AML-193 (cell line): ENCODE results near the gene NOXRED1.
A peak's percentile ranks its signal among the peaks of the same experiment; 100 is the strongest.

Experiments
- DNase-seq, 2 experiments: peaks; one replicate each; lab custom pipeline; 2025; lab: John Stamatoyannopoulos, UW

Gene NOXRED1

DNA sequence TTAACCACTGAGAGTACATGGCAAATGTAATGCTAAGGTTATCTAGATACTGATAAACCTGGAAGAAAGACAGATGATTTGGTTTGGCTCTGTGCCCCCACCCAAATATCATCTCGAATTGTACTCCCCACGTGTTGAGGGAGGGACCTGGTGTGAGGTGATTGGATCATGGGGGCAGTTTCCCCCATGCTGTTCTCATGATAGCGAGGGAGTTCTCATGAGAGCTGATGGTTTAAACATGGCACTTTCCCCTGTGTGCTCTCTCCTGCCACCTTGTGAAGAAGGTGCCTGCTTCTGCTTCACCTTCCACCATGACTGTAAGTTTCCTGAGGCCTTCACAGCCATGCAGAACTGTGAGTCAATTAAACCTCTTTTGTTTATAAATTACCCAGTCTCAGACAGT, 14.2 kb downstream of the NOXRED1 start:
- DNase-seq: no peak

DNA sequence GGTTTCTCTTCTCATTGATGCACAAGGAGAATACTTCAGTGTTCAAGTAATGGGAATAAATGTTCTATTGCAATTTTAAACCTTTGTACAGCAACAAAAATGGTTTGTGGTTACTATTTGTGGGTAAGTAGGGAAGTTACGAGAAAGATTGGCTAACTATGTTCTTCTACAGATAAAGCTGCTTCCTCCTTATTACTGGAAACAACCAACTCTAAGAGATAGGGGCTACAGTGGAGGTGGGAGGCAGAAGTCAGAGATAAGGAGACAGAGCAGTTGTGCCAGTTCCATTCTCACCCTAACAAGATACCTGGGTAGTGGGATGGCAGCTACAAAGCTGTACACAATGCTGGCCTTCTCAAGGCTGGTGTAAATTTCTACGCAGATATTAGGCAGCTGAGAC, 16.2 kb downstream of the NOXRED1 start:
- peak; percentile 85 to 86 for DNase-seq

DNA sequence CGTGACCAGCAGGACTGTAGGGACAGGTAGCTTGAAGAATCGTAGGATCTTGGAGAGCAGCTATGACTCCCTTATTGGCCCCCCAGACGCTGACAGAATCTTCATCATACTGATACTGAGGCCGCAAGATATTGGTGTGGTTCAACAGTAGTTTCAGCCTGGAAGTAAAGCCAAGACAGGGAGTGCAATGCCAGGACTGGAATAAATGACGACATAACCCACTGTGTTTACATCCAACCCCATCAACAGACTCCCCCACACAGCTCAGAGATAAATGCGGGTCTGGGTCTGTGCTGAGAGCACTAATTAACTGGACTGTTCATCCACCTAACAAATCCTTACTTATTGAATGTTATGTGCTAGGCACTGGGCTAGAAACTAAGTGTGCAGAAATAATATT, 16.6 kb downstream of the NOXRED1 start:
- peak in 1 of 2 experiments; percentile 5 for DNase-seq

DNA sequence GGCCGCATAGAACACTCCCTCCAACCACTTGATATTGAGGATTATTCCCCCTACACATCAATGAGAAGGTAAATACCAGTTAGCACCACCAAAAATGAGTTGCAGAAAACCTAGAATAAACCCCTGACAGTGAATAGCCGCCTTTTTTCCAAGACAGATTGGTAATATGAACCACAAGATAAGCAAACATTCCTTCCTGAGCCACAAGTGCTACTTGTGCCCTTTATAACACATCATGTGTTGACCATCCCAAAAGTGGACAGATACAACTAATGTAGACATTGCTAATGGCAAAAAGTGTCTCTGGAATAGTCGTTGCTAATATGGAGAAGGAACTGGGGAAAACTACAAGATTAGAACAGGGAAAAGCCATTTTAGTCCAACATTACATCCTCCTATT, 17.2 kb downstream of the NOXRED1 start:
- no peak for DNase-seq

DNA sequence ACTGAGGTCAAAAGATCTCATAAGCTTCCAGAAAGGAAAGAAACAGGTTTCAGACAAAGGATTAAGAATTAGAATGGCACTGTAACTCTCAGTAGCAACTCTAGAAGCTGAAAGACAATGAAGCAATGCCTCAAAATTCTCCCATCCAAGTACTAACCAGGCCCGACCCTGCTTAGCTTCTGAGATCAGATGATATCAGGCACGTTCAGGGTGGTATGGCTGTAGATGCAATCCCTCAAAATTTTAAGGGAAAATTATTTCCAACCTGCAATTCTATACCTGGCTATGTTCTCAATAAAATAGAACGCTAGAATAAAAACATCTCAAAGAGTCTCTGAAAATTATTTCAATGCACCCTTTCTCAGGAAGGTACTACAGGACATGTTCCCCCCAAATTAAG, 19.6 kb downstream of the NOXRED1 start:
- no peak for DNase-seq

DNA sequence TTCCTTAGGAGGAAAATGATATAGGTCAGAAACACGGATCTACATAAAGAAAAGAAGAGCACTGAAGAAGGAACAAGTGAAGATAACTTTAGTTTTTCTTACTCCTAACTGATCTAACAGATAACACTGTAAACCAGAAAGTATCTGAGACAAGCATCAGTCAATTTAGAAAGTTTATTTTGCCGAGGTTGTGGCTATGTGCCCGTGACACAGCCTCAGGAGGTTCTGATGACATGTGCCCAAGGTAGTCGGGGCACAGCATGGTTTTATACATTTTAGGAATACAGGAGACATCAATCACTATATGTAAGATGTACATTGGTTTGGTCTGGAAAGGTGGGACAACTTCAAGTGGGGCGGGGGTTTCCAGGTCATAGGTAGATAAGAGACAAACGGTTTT, 23.1 kb downstream of the NOXRED1 start:
- no peak for DNase-seq

DNA sequence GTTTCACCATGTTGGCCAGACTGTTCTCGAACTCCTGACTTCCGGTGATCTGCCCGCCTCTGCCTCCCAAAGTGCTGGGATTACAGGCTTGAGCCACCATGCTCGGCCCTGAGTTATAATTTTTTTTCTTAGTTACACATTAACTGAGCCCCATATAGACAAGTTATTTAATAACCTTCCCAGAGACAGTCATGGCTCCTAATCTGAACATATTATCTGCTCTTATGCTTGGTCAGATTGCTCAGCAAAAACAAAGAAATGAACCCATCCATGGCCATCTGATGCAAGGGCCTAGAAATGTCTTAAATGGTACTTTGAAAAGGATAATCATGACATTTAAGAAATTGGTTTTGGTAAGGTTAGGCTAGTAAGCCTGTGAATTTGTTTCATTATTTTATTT, 33.1 kb downstream of the NOXRED1 start:
- no peak for DNase-seq

DNA sequence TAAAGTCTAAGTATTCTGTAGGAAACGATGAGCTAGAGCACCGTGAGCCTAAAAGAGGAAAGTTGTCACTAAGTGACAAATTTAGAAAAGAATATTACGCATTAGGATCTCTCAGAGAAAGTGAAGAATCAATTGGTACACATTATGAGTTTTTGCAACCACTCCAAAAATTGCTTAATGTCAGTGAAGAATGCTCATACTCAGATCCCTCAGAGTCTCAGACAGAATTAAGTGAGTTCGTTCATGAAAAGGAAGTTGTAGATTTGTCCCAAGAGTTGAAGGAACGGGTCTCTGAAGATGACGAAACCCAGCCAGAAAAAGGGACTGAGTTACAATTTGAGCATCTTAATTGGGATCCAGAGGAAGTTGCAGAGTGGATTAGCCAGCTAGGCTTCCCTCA, 44.6 kb downstream of the NOXRED1 start:
- peak; percentile 12 to 42 for DNase-seq

DNA sequence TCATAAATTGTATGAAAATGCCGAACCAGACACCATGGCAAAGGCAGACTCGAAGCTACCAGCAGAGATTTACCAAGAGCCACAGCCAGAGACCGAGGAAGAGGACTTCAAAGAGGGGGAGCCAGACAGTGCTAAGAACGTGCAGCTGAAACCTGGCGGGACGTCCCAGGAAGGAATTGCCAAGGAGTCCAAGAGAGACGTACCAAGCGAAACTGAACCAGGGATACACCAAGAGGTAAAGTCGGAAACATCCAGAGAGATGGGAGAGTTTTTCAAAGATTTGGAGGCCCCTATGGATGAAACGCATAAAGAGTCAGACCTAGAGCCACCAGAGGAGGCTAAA, 45.9 kb downstream of the NOXRED1 start:
- no peak for DNase-seq

DNA sequence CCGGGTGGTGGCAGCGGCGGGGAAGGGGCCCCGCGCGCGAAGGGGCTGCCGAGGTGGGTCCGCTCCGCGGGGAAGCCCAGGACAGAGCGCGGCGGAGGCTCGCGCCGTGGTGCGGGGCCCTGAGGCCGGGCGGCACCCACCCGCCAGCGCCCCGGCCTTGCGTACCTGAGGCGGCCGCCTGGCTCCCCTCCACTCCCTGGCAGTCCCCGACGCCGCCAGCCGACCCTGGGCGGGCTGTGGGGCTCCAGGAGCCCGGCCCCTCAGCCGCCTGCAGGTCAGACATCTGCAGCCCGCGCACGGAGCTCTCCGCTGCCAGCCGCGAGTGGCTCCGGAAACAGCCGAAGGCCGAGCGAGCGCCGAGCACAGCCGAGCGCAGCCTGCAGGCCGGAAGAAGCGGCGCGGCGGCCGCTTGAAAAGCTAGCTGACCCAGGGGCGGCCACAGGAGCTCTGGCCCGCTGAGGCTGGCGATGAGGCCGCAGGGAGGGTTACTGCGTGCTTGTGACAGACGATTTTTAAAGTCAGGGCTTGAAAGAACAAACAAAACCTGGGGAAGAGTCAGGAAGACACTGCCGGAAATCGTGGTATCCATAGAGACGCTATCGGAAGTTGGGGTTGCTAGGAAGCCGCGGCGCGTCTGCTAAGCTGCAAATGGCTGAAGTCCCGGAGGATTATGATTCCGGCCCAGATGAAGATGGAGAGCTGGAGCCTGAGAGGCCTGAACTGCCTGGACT, 46.4 kb downstream of the NOXRED1 start, which contains the start of the genes SAMD15 and TMED8:
Gene SAMD15 (plus strand): TSS at position 609 of the 731 bp plus-strand sequence. CDS start 40 bp downstream, at position 649.
Gene TMED8 (minus strand): TSS at position 324 of the 731 bp plus-strand sequence. CDS start 41 bp downstream, at position 283.
- peak; percentile 81 to 83 for DNase-seq

DNA sequence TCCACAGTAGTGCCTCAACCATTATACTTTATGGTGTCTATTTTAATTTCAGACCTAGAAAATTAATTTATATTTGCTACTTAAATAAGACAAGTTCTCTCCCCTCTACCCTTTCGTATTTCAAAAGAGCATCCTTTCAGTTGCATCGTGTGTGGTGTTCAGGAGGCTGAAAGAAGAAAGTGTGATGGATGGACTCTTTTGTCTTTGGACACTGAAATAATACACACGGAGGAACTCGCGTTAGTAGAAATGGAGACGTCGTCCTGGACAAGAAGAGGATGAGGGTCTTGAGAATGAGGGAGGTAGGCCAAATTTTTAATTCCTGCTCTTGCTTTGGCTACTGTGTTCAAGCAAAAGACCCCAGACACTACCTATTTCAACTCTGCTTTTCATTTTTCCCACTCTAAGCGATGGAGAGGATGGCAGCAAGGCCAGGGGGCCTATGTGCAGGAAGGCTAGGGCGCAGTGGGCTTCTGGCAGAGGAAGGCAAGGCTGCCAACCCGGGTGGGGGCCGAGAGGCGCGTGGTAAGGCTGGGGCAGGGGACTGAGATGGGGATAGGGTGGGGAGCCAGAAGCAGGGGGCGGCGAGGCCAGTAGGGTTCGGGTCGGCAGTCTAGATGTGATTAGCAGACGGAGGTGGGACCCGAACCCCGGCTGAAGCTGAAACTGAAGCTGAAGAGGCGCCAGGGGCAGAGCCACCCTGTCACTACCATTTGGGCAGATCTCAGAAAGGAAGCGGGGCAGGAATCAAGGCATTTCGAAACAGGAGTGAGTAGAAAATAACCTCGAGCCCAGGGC, 47.2 kb downstream of the NOXRED1 start:
- DNase-seq: no peak

DNA sequence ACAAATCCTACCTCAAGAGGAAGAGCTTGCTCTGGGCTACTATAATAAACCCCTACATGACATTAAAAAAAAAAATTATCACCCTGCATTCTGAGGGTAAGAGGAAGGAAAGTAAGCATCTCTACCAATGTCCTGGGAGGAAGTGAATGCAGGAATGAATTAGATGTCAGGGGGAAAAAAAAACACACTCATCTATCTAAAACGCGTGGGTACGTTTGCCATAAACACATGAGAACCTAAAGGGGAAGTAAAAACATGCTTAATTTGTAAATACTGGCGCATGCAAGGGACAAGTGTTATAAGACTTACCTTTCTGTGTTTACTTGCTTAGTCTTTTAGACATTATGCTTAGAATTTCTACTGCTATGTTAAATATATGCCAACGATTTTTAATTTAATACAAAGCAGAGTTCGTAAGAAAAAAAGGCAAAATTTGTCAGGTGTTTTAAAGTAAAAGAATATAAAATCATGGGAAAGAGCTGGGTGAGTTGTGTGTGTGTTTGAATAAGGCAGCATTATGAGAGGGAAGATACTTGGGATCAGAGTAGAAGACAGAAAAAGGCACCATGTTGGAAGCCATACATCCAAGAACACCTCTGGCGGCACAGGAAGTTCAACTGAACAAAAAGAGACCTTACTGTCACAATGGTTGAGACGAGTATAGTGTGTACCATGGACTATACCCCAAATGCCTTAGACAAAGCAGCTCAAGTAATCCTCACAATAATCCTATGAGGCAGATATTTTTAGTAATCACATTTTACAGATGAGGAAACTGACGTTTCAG, 48.0 kb downstream of the NOXRED1 start:
- DNase-seq: peak; percentile 22 to 23

DNA sequence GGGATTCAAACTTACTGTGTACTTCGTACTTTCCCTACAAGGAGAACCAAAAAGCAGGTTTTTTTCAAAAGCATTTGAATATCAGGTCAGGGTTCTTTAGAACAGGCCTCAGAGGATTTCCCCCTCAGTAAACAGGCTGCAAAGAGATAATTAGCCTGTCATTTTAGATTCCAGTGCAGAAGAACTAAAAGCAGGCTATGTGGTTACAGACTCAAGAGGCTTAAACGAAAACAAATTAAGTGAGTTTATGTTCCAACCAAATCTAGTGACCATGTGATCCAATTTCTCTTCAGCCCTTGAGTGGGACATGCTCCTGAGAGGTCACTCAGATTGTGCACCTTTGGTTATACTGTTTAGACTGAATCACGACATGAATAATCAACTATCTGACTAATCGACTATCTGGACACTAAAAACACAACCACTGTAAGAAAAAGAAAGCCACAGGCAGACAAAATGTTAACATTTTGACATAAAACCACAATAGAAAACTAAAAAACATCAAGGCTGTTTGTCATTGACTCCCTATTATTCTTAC, 51.0 kb downstream of the NOXRED1 start:
- DNase-seq: no peak

DNA sequence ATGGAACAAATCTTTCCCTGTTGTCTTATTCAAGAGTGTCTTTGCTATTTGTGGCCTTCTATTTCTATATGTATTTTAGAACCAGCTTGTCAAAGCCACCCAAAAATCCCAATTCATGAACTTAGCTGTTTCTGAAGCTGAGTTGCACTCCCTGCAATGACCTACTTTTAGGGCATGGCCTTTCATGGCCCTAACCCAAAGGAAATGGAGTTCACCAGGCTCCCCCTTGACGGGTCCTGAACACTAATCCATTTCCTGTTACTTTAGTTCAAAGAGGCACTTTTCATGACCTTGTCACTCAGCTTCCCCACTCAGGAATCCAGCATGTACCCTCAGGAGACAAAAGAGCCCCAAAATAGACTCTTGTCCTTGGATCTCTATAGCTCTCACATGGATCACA, 54.0 kb downstream of the NOXRED1 start:
- no peak for DNase-seq

DNA sequence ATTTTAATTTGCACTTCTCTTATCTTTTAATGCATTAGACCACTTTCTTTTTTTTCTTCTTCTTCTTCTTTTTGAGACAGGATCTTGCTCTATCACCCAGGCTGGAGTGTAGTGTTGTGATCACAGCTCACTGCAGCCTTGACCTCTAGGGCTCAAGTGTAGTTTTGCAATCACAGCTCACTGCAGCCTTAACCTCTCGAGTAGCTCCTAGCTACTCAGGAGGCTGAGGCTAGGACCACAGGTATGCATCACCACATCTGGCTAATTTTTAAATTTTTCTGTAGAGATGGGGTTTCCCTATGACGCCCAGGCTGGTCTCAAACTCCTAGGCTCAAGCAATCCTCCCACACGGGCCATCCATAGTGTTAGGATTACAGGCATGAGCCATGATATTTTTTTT, 59.2 kb downstream of the NOXRED1 start:
- peak; percentile 12 to 29 for DNase-seq

DNA sequence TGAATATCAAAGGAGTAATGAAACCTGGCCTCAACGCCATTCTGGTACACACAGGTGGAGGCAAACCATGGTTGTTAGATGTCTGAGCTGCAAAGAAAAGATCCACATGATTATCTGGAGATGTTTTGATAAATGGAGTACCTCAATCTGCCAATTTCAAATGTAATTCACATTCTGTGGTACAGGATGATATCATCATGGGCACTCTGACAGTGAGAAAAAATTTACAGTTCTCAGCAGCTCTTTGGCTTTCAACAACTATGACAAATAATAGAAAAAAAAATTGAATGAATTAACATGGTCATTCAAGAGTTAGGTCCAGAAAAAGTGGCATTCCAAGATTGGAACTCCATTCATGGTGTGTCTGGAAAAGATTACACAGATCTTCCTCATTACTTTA, 63.7 kb downstream of the NOXRED1 start:
- no peak for DNase-seq

DNA sequence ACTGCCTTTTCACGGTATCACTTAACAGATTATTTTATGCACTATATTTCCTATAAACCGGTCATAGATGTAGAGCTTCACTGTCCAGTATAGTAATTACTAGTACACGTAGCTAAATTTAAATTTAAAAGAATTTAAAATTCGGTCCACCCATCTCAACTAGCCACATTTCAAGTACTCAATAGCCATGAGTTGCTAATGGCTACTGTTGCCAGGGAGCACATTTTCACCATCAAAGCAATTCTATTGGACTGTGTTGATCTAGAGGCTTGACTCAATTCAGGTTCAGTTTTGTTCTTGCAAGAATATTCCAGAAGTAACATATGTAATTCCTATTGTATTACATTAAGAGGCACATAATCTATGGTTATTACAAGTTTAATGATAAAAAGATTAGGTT, 66.4 kb downstream of the NOXRED1 start:
- no peak for DNase-seq

DNA sequence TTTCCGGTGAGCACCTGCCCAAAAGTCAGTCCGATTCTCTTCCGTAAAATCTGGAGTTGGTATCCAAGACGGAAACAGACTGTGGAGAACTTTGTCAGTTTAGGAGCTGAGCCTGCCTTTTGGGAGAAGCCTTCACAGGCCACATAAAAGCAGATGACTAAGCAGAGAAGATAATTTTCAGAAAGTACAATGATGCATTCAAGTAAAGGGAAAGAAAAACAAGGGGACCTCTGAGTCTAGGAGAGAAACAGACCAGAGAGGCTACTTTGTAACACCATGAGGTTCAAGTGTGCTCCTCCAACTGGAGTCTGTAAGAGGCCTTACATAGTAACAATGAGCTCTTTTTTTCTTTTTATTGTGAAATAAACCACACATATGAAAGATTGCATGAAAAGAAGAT, 67.5 kb downstream of the NOXRED1 start:
- no peak for DNase-seq

DNA sequence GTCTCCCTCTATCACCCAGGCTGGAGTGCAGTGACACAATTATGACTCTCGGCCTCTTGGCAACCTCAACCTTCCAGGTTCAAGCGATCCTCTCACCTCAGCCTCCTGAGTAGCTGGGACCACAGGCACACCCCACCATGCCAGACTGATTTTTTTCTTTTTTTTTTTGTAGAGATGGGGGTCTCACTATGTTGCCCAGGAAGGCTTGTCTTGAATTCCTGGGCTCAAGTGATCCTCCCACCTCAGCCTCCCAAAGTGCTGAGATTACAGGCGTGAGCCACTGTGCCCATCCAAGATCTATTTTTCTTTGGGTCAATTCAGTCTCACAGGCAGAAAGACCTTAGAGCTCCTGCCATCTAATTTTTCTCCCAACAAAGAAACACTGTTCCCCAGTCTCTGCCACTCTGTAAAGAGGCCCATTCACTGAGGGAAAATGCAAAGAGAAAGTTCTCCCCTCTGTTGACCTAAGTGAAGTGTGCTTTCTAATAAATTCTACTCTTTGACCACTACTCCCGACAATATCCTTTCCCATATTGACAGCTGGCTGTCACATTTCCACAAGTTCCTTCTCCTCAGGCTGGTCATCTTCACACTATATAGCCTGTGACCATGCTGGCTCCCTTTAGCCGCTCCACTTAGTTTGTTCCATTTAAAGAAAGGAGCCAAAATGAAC, 69.7 kb downstream of the NOXRED1 start:
- DNase-seq: no peak

DNA sequence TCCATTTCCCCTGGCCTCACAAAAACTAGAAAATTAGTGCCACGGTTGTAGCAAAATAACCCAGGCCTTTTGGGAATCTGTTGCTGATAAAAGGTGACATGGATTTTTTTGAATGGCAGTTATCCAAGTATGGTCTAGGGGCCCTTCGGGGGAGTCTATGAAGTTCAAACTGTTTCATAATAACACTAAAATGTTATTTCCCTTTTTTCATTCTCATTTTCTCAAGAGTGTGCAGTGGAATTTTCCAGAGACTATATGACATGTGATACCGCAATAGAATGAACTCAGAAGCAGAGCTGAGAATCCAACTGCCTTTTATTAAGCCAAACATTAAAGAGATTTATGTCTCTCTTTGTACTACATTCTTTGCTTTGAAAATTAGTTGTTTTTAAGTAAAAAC, 75.6 kb downstream of the NOXRED1 start:
- DNase-seq: peak; percentile 53 to 58

DNA sequence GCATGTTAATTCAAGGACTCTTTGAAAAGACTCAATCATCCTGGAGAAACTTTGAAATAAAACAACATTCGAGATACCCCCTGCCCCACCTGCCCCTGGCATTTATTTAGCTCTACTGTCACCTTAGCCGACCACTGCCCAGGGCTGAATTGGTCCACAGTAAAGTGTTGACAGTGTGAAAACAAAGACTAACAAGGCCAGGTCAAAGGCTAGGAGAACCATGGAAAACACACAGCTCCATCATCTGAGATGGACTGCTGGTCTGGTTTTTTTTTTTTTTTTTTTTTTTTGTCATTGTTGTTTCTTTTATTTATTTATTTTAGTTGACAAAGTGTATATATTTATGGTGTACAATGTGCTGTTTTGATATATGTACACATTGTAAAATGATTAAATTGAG, 76.8 kb downstream of the NOXRED1 start:
- DNase-seq: no peak
